HepG2 (cell line): ENCODE results near the gene TOP2B. TPM values are rescaled to one million over a fixed set of nuclear protein-coding genes. Genes with fewer than 3 reads are reported as not detected.

Source experiments
- ATF1 ChIP-seq: IDR thresholded peaks from 2 replicates; pipeline ENCODE4 v1.6.1; 2016; ENCODE audit warnings: mild to moderate bottlenecking, control low read depth
- DMAP1 ChIP-seq: IDR thresholded peaks from 2 replicates; pipeline ENCODE4 v1.6.1; 2016
- JUN ChIP-seq: sonication (generic); formaldehyde crosslinking; IDR thresholded peaks from 2 replicates; pipeline ENCODE4 v1.4.0; 2020; ENCODE audit warnings: mild to moderate bottlenecking, missing genetic modification reagents
- LBX2 ChIP-seq: sonication (generic); formaldehyde crosslinking; IDR thresholded peaks from 2 replicates; pipeline ENCODE4 v1.5.0; 2020; ENCODE audit warnings: missing genetic modification reagents, mild to moderate bottlenecking, borderline replicate concordance
- MATR3 ChIP-seq: sonication (generic); formaldehyde crosslinking; IDR thresholded peaks from 2 replicates; pipeline ENCODE4 v1.4.0; 2020; ENCODE audit warnings: missing genetic modification reagents
- MXD1 ChIP-seq: sonication (generic); formaldehyde crosslinking; IDR thresholded peaks from 2 replicates; pipeline ENCODE4 v1.4.0; 2020; ENCODE audit warnings: mild to moderate bottlenecking, missing genetic modification reagents
- SOX5 ChIP-seq: IDR thresholded peaks from 2 replicates; pipeline ENCODE4 v1.6.1; 2016; ENCODE audit warnings: borderline replicate concordance
- ZC3H4 ChIP-seq: sonication (generic); formaldehyde crosslinking; IDR thresholded peaks from 2 replicates; pipeline ENCODE4 v1.4.0; 2020; ENCODE audit warnings: missing genetic modification reagents, borderline replicate concordance
- ZHX2 ChIP-seq, 2 experiments: sonication (generic) in 1 of 2; formaldehyde crosslinking in 1 of 2; IDR thresholded peaks; 2 replicates each; pipeline versions ENCODE4 v1.6.1 to v1.9.0; 2014 to 2022; ENCODE audit warnings: antibody characterized with exemption in 1 of 2, borderline replicate concordance in 1 of 2, inconsistent platforms in 1 of 2, low read depth in 1 of 2, missing genetic modification reagents in 1 of 2
- ZNF260 ChIP-seq: sonication (generic); formaldehyde crosslinking; IDR thresholded peaks from 2 replicates; pipeline ENCODE4 v1.4.0; 2020; ENCODE audit warnings: missing genetic modification reagents, low read depth, mild to moderate bottlenecking, borderline replicate concordance
- ZNF276 ChIP-seq: sonication (generic); formaldehyde crosslinking; IDR thresholded peaks from 2 replicates; pipeline ENCODE4 v1.4.0; 2020; ENCODE audit warnings: mild to moderate bottlenecking, low read depth, missing genetic modification reagents
- ZNF280D ChIP-seq: sonication (generic); formaldehyde crosslinking; IDR thresholded peaks from 2 replicates; pipeline ENCODE4 v1.5.1; 2020; ENCODE audit warnings: mild to moderate bottlenecking, missing genetic modification reagents
- ZNF354B ChIP-seq: sonication (generic); formaldehyde crosslinking; IDR thresholded peaks from 2 replicates; pipeline ENCODE4 v1.8.0; 2022; ENCODE audit warnings: mild to moderate bottlenecking, missing genetic modification reagents
- ZNF670 ChIP-seq: sonication (generic); formaldehyde crosslinking; IDR thresholded peaks from 2 replicates; pipeline ENCODE4 v1.8.0; 2022; ENCODE audit warnings: mild to moderate bottlenecking, missing genetic modification reagents, borderline replicate concordance
- ZNF724P ChIP-seq: sonication (generic); formaldehyde crosslinking; IDR thresholded peaks from 2 replicates; pipeline ENCODE4 v1.8.0; 2022; ENCODE audit warnings: missing genetic modification reagents, borderline replicate concordance
- ZNF775 ChIP-seq: sonication (generic); formaldehyde crosslinking; IDR thresholded peaks from 2 replicates; pipeline ENCODE4 v1.4.0; 2020; ENCODE audit warnings: missing genetic modification reagents, mild to moderate bottlenecking, moderate library complexity, borderline replicate concordance
- ZNF780A ChIP-seq: sonication (generic); formaldehyde crosslinking; IDR thresholded peaks from 2 replicates; pipeline ENCODE4 v1.8.0; 2022; ENCODE audit warnings: mild to moderate bottlenecking, missing genetic modification reagents, moderate library complexity
- ZNF839 ChIP-seq: sonication (generic); formaldehyde crosslinking; IDR thresholded peaks from 2 replicates; pipeline ENCODE4 v1.4.0; 2020; ENCODE audit warnings: missing genetic modification reagents, mild to moderate bottlenecking, borderline replicate concordance
- polyA plus RNA-seq, 8 experiments: library from polyadenylated mRNA; depleted of rRNA in 3 of 8; stranded (reverse) in 7 of 8; unstranded in 1 of 8; fragments of >200 nt; fragmentation: Illumina TruSeq in 4 of 8; extraction: Trizol in 4 of 8; gene quantifications; 2 replicates each; pipeline versions ENCODE4 v1.2.1 to v1.2.3, GENCODE V29; 2011 to 2016; ENCODE audit warnings: low read depth in 4 of 8, missing spikeins in 1 of 8, mixed read lengths in 1 of 8; ENCODE audit not compliant: insufficient read depth in 1 of 8
- total RNA-seq, 5 experiments: library from RNA; depleted of rRNA; stranded (reverse); fragments of >200 nt; fragmentation: Illumina TruSeq; extraction: Trizol; gene quantifications; 2 replicates each; pipeline ENCODE4 v1.2.3, GENCODE V29; 2016; ENCODE audit warnings: low read depth in 1 of 5

The TOP2B gene
- total and polyA plus RNA-seq, 2 of the 13 experiments (the other 11 are each of a cell fraction or from before 2014, with no cell fraction given), result 27.6 to 88.1 TPM

- TF ChIP-seq ZHX2 (IDR thresholded peaks at IDR 0.05; ENCODE audit: low read depth) (no peak), ZHX2 (CRISPR knock-in tag; IDR thresholded peaks at IDR 0.05; ENCODE audit: borderline replicate concordance) (no peak), ZNF780A (CRISPR knock-in tag) (0 out of 2 replicates have a peak, but pooled peaks have one; percentile 37), ATF1 (CRISPR knock-in tag) (peak; percentile 95), ZNF280D (CRISPR knock-in tag) (0 out of 2 replicates have a peak, but pooled peaks have one; percentile 30), LBX2 (CRISPR knock-in tag) (no peak), ZNF276 (CRISPR knock-in tag) (no peak), ZNF670 (CRISPR knock-in tag) (no peak), ZNF775 (CRISPR knock-in tag) (no peak), MATR3 (no peak), ZNF260 (CRISPR knock-in tag) (no peak), DMAP1 (CRISPR knock-in tag) (no peak; the same call in 1 of the 2 replicates), ZNF724P (CRISPR knock-in tag) (no peak), MXD1 (CRISPR knock-in tag) (no peak), ZNF839 (CRISPR knock-in tag) (no peak), ZC3H4 (CRISPR knock-in tag) (no peak), JUN (CRISPR knock-in tag) (no peak), ZNF354B (no peak), SOX5 (CRISPR knock-in tag) (no peak)
Observed at GRCh38 chr3:25664812-25665314, at the start of gene TOP2B (continued).
